ENCODE data around the gene MEGF9.
"Not testable (repeated sequence)": the region's sequence is repeated elsewhere in the genome, so short reads cannot be mapped to it uniquely, and the experiment has no call there.

The MEGF9 gene

GRCh38 chr9:120652934-120653333, 61.3 kb downstream of the MEGF9 start:
- ATAC-seq (replicated peaks), result no peak
- no peak overlapping the region for H3K27ac Mint-ChIP-seq

GRCh38 chr9:120650352-120650751, 63.9 kb downstream of the MEGF9 start:
- Mint-ChIP-seq H3K4me1 (ENCODE audit: low read depth in 2 of 2) (no peaks in the 10 kb centered on the region), H3K27me3 (no peaks in the 10 kb centered on the region), H3K9me3 (no peaks in the 10 kb centered on the region), H3K27ac (no peak overlapping the region), H3K4me3 (no peak overlapping the region), H3K36me3 (ENCODE audit: insufficient read depth) (no peaks in the 10 kb centered on the region)
- DNase-seq (no peak), ATAC-seq (replicated peaks) (no peak)

More at GRCh38 chr9:120652934-120653333, 61.3 kb downstream of the MEGF9 start:
- Mint-ChIP-seq H3K27me3 (no peaks in the 10 kb centered on the region), H3K36me3 (ENCODE audit: insufficient read depth) (no peaks in the 10 kb centered on the region), H3K4me3 (no peak overlapping the region), H3K9me3 (no peaks in the 10 kb centered on the region), H3K4me1 (ENCODE audit: low read depth in 2 of 2) (peaks cover 0 to 5% of the 10 kb centered on the region in 2 donors)
- no peak for DNase-seq

DNA sequence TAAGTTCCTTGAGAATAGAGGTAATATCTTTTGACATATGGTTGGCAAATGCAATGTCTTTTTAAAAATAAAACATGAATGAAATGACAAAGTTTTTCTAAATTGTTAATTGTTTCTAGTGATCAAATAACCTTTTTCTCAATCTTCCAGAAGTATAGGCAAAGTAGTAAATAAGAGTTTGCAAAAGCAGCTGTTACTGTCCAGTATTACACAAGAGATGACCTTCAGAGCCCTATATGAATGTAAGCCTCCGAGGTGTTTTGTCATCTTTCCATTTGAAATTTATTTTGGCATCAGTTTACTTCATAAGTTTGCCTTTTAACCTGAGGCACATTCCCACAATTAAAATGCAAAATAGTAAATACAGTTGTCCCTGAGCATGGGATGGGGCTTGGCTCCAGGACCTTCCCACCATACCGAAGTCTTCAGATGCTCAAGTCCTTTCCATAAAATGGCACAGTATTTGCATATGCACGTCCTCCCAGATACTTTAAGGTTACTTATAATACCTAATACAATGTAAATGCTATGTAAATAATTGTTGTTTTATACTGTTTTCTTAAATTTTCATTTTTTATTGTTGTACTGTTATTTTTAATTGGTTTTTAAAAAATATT, 65.6 kb downstream of the MEGF9 start:
- H3K27me3 Mint-ChIP-seq, result no peaks in the 10 kb centered on the region
- H3K4me1 Mint-ChIP-seq (ENCODE audit: low read depth in 2 of 2), result no peaks in the 10 kb centered on the region
- no peaks in the 10 kb centered on the region for H3K9me3 Mint-ChIP-seq
- no peak overlapping the region for H3K27ac Mint-ChIP-seq
- ATAC-seq (replicated peaks) (no peak), DNase-seq (no peak)
- peaks cover 1% of the 10 kb centered on the region for H3K36me3 Mint-ChIP-seq (ENCODE audit: insufficient read depth)
- H3K4me3 Mint-ChIP-seq, result no peak overlapping the region

DNA sequence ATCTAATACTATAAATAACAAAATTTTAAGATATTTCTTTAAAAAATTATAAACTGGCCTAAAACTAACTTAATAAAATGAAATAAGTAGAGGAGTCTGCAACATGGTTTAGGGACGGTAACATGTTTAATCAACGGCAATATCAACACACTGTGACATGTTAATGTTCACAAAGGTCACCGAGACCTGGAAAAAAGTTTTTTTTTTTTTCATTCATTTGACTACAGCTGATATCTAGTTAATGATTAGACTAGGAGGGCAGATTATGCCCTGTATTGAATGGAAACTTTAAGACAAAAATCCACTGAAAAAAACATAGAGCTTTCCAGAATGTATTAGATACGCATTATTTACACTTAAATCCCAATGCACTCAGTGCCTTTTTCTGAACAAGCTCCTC, 67.3 kb downstream of the MEGF9 start:
- Mint-ChIP-seq H3K4me1 (ENCODE audit: low read depth in 2 of 2) (peaks cover 0 to 3% of the 10 kb centered on the region in 2 donors), H3K9me3 (no peaks in the 10 kb centered on the region), H3K4me3 (no peak overlapping the region)

DNA sequence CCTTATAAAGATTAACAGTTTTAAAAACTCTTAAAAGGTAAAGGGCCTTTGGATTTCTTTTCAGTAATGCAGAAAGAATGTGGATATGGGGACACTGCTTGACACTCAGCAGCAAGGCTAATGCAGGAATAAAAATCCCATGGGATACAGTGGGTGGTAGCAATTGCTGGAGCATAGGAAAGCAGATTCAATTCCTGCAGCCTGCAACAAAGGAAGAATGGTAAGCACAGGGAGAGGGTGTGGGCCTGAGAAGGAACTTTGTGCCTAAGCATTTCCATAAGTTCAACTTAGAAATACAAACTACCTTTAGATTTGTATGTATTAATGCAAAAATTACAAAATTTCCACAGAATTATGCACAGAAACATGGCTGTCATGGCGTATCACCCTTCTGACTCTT, 68.5 kb downstream of the MEGF9 start:
- Mint-ChIP-seq H3K4me1 (ENCODE audit: low read depth in 2 of 2) (peaks cover 0 to 5% of the 10 kb centered on the region in 2 donors), H3K4me3 (no peak overlapping the region), H3K27me3 (no peaks in the 10 kb centered on the region), H3K36me3 (ENCODE audit: insufficient read depth) (peaks cover 3% of the 10 kb centered on the region), H3K9me3 (no peaks in the 10 kb centered on the region), H3K27ac (no peak overlapping the region)
- ATAC-seq (replicated peaks), result no peak
- no peak for DNase-seq

More for the DNA sequence above, 67.3 kb downstream of the MEGF9 start:
- no peaks in the 10 kb centered on the region for H3K27me3 Mint-ChIP-seq
- H3K36me3 Mint-ChIP-seq (ENCODE audit: insufficient read depth), result peaks cover 3% of the 10 kb centered on the region
- no peak for ATAC-seq (replicated peaks)
- no peak overlapping the region for H3K27ac Mint-ChIP-seq
- no peak for DNase-seq

DNA sequence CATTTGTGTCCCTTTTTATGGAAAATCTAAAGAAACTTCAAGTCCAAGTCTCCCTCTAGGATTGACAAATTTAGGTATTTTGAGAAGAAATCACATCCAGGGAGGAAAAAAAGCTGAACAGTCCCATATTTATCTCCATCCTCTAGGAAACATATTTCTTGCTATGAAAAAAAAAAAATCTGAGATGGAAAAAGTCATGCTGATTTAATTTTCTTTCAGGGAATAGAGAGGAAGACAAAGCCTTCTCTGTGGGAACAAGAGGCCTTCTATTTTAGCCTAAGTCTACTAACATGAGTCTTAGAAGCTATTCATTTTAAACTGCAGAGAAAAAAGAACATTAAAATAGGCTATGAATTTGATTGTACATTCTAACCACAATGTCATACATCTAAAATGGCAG, 71.2 kb downstream of the MEGF9 start:
- peaks cover 3% of the 10 kb centered on the region for H3K36me3 Mint-ChIP-seq (ENCODE audit: insufficient read depth)
- no peak overlapping the region for H3K27ac Mint-ChIP-seq
- no peaks in the 10 kb centered on the region for H3K9me3 Mint-ChIP-seq
- H3K27me3 Mint-ChIP-seq, result no peaks in the 10 kb centered on the region
- no peak overlapping the region for H3K4me3 Mint-ChIP-seq
- peaks cover 0 to 5% of the 10 kb centered on the region in 2 donors for H3K4me1 Mint-ChIP-seq (ENCODE audit: low read depth in 2 of 2)
- DNase-seq, result no peak
- ATAC-seq (replicated peaks), result no peak

- no peak for ATAC-seq (replicated peaks)
- no peaks in the 10 kb centered on the region for H3K27me3 Mint-ChIP-seq
- no peak overlapping the region for H3K4me3 Mint-ChIP-seq
Observed at GRCh38 chr9:120642129-120642770, 72.0 kb downstream of the MEGF9 start.

GRCh38 chr9:120640874-120641273, 73.4 kb downstream of the MEGF9 start:
- H3K9me3 Mint-ChIP-seq; ATAC-seq (replicated peaks); H3K27me3 Mint-ChIP-seq; DNase-seq; H3K36me3 Mint-ChIP-seq (ENCODE audit: insufficient read depth); H3K4me3 Mint-ChIP-seq; H3K4me1 Mint-ChIP-seq (ENCODE audit: low read depth in 2 of 2); H3K27ac Mint-ChIP-seq: not testable (repeated sequence)

More at GRCh38 chr9:120642129-120642770, 72.0 kb downstream of the MEGF9 start:
- DNase-seq, result no peak
- Mint-ChIP-seq H3K9me3 (no peaks in the 10 kb centered on the region), H3K4me1 (ENCODE audit: low read depth in 2 of 2) (peaks cover 0 to 5% of the 10 kb centered on the region in 2 donors), H3K36me3 (ENCODE audit: insufficient read depth) (peaks cover 3% of the 10 kb centered on the region), H3K27ac (no peak overlapping the region)

DNA sequence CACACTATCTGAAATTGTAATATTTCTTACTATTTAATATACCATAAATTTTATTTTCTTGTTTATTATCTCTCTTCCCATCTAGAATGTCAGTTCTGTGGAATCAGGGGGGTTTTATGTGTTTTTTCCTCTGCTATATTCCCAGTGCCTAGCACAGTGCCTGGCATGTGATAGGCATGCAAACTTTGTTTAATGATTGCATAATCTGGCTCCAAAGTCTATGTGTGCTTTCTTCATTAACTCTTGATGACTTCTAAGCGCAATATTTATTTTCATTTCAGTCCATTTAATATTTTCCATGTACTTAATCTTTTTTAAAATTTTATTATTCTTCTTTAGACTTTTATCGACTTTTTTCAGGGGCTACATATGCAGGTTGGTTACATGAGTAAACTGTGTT, 73.9 kb downstream of the MEGF9 start:
- Mint-ChIP-seq H3K27me3 (no peaks in the 10 kb centered on the region), H3K27ac (no peak overlapping the region), H3K4me3 (no peak overlapping the region), H3K9me3 (peaks cover 0 to 6% of the 10 kb centered on the region in 2 donors), H3K4me1 (ENCODE audit: low read depth in 2 of 2) (peaks cover 0 to 5% of the 10 kb centered on the region in 2 donors), H3K36me3 (ENCODE audit: insufficient read depth) (peaks cover 3% of the 10 kb centered on the region)
- ATAC-seq (replicated peaks) (no peak), DNase-seq (no peak)

DNA sequence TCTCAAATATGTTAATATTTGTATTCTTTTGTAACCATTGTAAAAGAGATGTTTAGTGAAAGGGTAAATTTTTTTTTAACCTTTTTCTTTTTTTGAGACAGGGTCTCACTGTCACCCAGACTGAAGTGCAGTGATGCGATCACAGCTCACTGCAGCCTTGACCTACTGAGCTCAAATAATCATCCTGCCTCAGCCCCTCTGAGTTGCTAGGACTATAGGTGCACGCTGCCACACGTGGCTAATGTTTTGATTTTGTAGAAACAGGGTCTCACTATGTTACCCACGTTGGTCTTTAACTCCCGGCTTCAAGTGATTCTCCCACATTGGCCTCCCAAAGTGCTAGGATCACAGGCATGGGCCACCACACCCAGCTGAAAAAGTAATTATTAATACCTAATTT, 76.4 kb downstream of the MEGF9 start:
- ATAC-seq (replicated peaks) (no peak), DNase-seq (no peak)
- Mint-ChIP-seq H3K9me3 (peaks cover 0 to 7% of the 10 kb centered on the region in 2 donors), H3K27me3 (no peaks in the 10 kb centered on the region), H3K27ac (no peak overlapping the region), H3K4me3 (no peak overlapping the region), H3K4me1 (ENCODE audit: low read depth in 2 of 2) (peaks cover 0 to 5% of the 10 kb centered on the region in 2 donors), H3K36me3 (ENCODE audit: insufficient read depth) (no peaks in the 10 kb centered on the region)

- DNase-seq (no peak), ATAC-seq (replicated peaks) (no peak)
- no peaks in the 10 kb centered on the region for H3K36me3 Mint-ChIP-seq (ENCODE audit: insufficient read depth)
- no peaks in the 10 kb centered on the region for H3K4me1 Mint-ChIP-seq (ENCODE audit: low read depth in 2 of 2)
- H3K4me3 Mint-ChIP-seq, result no peak overlapping the region
- no peak overlapping the region for H3K27ac Mint-ChIP-seq
- H3K27me3 Mint-ChIP-seq, result no peaks in the 10 kb centered on the region
- peaks cover 0 to 7% of the 10 kb centered on the region in 2 donors for H3K9me3 Mint-ChIP-seq
Observed at GRCh38 chr9:120636194-120636957, 77.9 kb downstream of the MEGF9 start.

- Mint-ChIP-seq H3K4me3 (no peak overlapping the region), H3K36me3 (ENCODE audit: insufficient read depth) (no peaks in the 10 kb centered on the region), H3K27me3 (no peaks in the 10 kb centered on the region), H3K4me1 (ENCODE audit: low read depth in 2 of 2) (no peaks in the 10 kb centered on the region), H3K9me3 (peaks cover 0 to 7% of the 10 kb centered on the region in 2 donors), H3K27ac (no peak overlapping the region)
- ATAC-seq (replicated peaks) (no peak), DNase-seq (no peak)
Observed at GRCh38 chr9:120635011-120635410, 79.3 kb downstream of the MEGF9 start.

DNA sequence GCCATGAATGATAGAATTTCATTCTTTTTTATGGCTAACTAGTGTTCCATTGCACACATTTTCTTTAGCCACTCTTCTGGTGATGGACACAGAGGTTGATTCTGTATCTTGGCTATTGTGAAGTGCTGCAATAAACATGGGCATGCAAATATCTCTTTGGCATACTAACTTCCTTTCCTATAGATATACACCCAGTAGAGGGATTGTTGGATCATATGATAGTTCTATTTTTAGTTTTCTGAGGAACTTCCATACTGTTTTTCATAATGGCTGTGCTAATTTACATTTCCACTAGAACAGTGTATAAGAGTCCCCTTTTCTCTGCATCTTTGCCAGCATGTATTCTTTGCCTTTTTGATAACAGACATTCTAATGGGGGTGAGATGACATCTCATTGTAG, 83.9 kb downstream of the MEGF9 start:
- Mint-ChIP-seq H3K27ac (no peak overlapping the region), H3K4me1 (ENCODE audit: low read depth in 2 of 2) (no peaks in the 10 kb centered on the region), H3K27me3 (no peaks in the 10 kb centered on the region), H3K36me3 (ENCODE audit: insufficient read depth) (peaks cover 2% of the 10 kb centered on the region), H3K4me3 (no peak overlapping the region), H3K9me3 (peaks cover 0 to under 1% of the 10 kb centered on the region in 2 donors)
- DNase-seq (no peak), ATAC-seq (replicated peaks) (no peak)
